Measurements from ENCODE around the gene COL27A1. TPM values are rescaled to one million over a fixed set of nuclear protein-coding genes. Genes with fewer than 3 reads are reported as not detected.

COL27A1 gene
- total RNA-seq, 1 donor from 2014 or later, result 13.0 TPM

GRCh38 chr9:114116126-114116747 is 39.1 kb upstream of the COL27A1 start:
- no peak for DNase-seq
- no peak for ATAC-seq

GRCh38 chr9:114117614-114117995 is 37.7 kb upstream of the COL27A1 start:
- Histone ChIP-seq H3K27me3 (ENCODE audit: low read depth) (peaks cover 3% of the 10 kb centered on the region), H3K9me3 (no peaks in the 10 kb centered on the region), H3K27ac (no peak overlapping the region), H3K4me3 (no peak overlapping the region), H3K36me3 (no peaks in the 10 kb centered on the region), H3K4me1 (peaks cover 21% of the 10 kb centered on the region)
- ATAC-seq (no peak), DNase-seq (no peak)
- TF ChIP-seq CTCF (IDR thresholded peaks at IDR 0.05), result no peak
- intact Hi-C loops (cut with DNase I), result no loop called here

More at GRCh38 chr9:114116126-114116747, 39.1 kb upstream of the COL27A1 start:
- Histone ChIP-seq H3K4me1 (peaks cover 21% of the 10 kb centered on the region), H3K27me3 (ENCODE audit: low read depth) (peaks cover 3% of the 10 kb centered on the region), H3K27ac (no peak overlapping the region), H3K4me3 (no peak overlapping the region), H3K36me3 (no peaks in the 10 kb centered on the region), H3K9me3 (no peaks in the 10 kb centered on the region)
- intact Hi-C loops (cut with DNase I), result no loop called here
- TF ChIP-seq CTCF (IDR thresholded peaks at IDR 0.05), result no peak

GRCh38 chr9:114117996-114118830 is 37.1 kb upstream of the COL27A1 start:
- DNase-seq, result peak; percentile 74
- intact Hi-C loops (cut with DNase I), result no loop called here
- no peak for TF ChIP-seq CTCF (IDR thresholded peaks at IDR 0.05)
- peak; percentile 80 to 89 for ATAC-seq
- peaks cover 3% of the 10 kb centered on the region for H3K27me3 ChIP-seq (ENCODE audit: low read depth)
- no peak overlapping the region for H3K4me3 ChIP-seq
- peak overlapping the region; percentile 49 for H3K27ac ChIP-seq
- H3K36me3 ChIP-seq, result no peaks in the 10 kb centered on the region
- H3K4me1 ChIP-seq, result peaks cover 19% of the 10 kb centered on the region
- H3K9me3 ChIP-seq, result no peaks in the 10 kb centered on the region

- H3K27me3 ChIP-seq (ENCODE audit: low read depth), result peaks cover 3% of the 10 kb centered on the region
- no peak for DNase-seq
- no peaks in the 10 kb centered on the region for H3K36me3 ChIP-seq
- TF ChIP-seq CTCF (IDR thresholded peaks at IDR 0.05), result no peak
- no peak overlapping the region for H3K27ac ChIP-seq
- no peak overlapping the region for H3K4me3 ChIP-seq
- intact Hi-C loops (cut with DNase I), result no loop called here
- H3K9me3 ChIP-seq, result no peaks in the 10 kb centered on the region
- H3K4me1 ChIP-seq, result peaks cover 14% of the 10 kb centered on the region
- ATAC-seq, result no peak
Measured at GRCh38 chr9:114119242-114120191, 35.8 kb upstream of the COL27A1 start.
